Activated naive CD8-positive, alpha-beta T cell treated with anti-CD3 and anti-CD28 coated beads, Interleukin-2, amount 50 U/mL, for 24 hours (primary cell): Measurements from ENCODE around the gene TNFRSF17.

Source experiments
- ATAC-seq: fragments of 150-1000 bp; cut with Tn5 transposase; one replicate; pipeline ENCODE4 v1.10.0; 2021
- DNase-seq: peaks from one replicate; pipeline ENCODE4 v3.0.0; 2021
- H3K27ac Mint-ChIP-seq: one replicate; pipeline ENCODE4 v1.8.0; 2021; ENCODE audit warnings: mild to moderate bottlenecking, mixed read lengths
- H3K27me3 Mint-ChIP-seq: one replicate; pipeline ENCODE4 v1.8.0; 2021; ENCODE audit warnings: mixed read lengths
- H3K36me3 Mint-ChIP-seq: one replicate; pipeline ENCODE4 v1.8.0; 2021; ENCODE audit warnings: low read depth, mixed read lengths
- H3K4me1 Mint-ChIP-seq: one replicate; pipeline ENCODE4 v1.8.0; 2021; ENCODE audit warnings: mixed read lengths
- H3K4me3 Mint-ChIP-seq: one replicate; pipeline ENCODE4 v1.8.0; 2021; ENCODE audit warnings: mild to moderate bottlenecking, moderate library complexity, mixed read lengths
- H3K9me3 Mint-ChIP-seq: one replicate; pipeline ENCODE4 v1.8.0; 2021; ENCODE audit warnings: mixed read lengths

Gene TNFRSF17

DNA sequence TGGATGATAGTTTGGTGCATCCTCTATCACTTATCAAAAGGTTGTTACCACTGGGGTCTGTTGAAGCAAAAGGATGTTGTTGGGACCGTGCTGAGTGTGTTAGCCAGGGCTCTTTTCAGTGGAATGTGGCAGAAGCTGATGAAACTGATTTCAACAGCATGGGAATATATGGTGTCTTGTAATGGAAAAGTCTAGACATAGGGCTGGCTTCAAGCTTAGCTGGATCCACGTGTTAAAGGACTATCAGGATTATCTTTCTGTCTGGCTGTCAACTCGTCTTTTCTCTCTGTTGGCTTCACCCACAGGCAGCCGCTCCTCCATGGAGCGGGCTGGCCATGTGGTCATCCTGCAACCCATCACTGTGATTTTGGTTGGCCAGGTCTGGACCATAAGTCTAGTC, 20.2 kb downstream of the TNFRSF17 start:
- ATAC-seq (no peak), DNase-seq (no peak)
- Mint-ChIP-seq H3K27ac (no peak overlapping the region), H3K36me3 (no peaks in the 10 kb centered on the region), H3K4me1 (peaks cover 7% of the 10 kb centered on the region), H3K9me3 (no peaks in the 10 kb centered on the region), H3K27me3 (no peaks in the 10 kb centered on the region), H3K4me3 (no peak overlapping the region)

- H3K4me3 Mint-ChIP-seq, result no peak overlapping the region
- H3K27me3 Mint-ChIP-seq, result no peaks in the 10 kb centered on the region
- H3K36me3 Mint-ChIP-seq, result no peaks in the 10 kb centered on the region
- ATAC-seq (no peak), DNase-seq (no peak)
- no peaks in the 10 kb centered on the region for H3K9me3 Mint-ChIP-seq
- H3K4me1 Mint-ChIP-seq, result no peaks in the 10 kb centered on the region
- no peak overlapping the region for H3K27ac Mint-ChIP-seq
Observed at GRCh38 chr16:11986521-11987057, 21.6 kb downstream of the TNFRSF17 start.

GRCh38 chr16:11988258-11988978, 23.4 kb downstream of the TNFRSF17 start:
- ATAC-seq (no peak), DNase-seq (no peak)
- H3K36me3 Mint-ChIP-seq, result no peaks in the 10 kb centered on the region
- H3K27me3 Mint-ChIP-seq, result no peaks in the 10 kb centered on the region
- H3K4me1 Mint-ChIP-seq, result no peaks in the 10 kb centered on the region
- H3K4me3 Mint-ChIP-seq, result no peak overlapping the region
- no peaks in the 10 kb centered on the region for H3K9me3 Mint-ChIP-seq
- no peak overlapping the region for H3K27ac Mint-ChIP-seq

DNA sequence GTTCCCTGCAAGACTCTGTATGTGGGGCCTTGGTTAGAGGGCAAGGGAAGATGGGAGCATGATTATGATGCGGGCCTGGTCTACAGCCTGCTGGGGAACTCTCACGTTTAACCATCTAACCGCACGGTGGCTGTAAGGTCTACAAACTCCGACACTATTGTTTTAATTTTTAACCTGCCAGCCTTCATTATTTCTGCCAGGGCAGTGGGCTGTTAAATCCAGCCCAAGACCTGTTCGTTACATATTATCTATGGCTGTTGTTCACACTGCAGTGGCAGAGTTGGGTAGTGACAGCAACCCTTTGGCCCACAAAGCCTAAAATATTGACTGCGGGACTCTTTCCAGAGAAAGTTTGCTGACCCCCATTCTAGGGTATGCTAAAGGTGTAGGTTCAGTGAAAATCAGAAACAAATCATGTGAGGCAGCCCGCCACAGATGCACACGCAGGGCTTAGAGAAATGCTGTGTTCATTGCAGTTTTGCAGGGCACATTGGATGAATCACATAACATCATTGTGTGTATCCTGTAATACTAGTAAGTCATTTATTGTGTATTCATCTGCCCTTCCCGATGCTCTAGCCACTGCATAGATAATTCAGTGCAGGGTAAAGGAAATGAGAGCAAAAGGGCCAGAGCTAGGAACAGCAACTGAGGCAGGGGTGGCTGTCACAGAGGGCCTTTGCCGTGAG, 25.8 kb downstream of the TNFRSF17 start:
- DNase-seq (no peak), ATAC-seq (no peak)
- no peaks in the 10 kb centered on the region for H3K27me3 Mint-ChIP-seq
- H3K9me3 Mint-ChIP-seq, result no peaks in the 10 kb centered on the region
- H3K4me1 Mint-ChIP-seq, result peaks cover 5% of the 10 kb centered on the region
- no peak overlapping the region for H3K4me3 Mint-ChIP-seq
- H3K27ac Mint-ChIP-seq, result no peak overlapping the region
- no peaks in the 10 kb centered on the region for H3K36me3 Mint-ChIP-seq

GRCh38 chr16:11992008-11992584, 27.1 kb downstream of the TNFRSF17 start:
- Mint-ChIP-seq H3K36me3 (no peaks in the 10 kb centered on the region), H3K9me3 (no peaks in the 10 kb centered on the region), H3K4me3 (no peak overlapping the region), H3K27me3 (no peaks in the 10 kb centered on the region), H3K27ac (no peak overlapping the region), H3K4me1 (peaks cover 7% of the 10 kb centered on the region)
- no peak for DNase-seq
- ATAC-seq, result no peak

- no peaks in the 10 kb centered on the region for H3K27me3 Mint-ChIP-seq
- H3K9me3 Mint-ChIP-seq, result no peaks in the 10 kb centered on the region
- no peak for ATAC-seq
- H3K36me3 Mint-ChIP-seq, result no peaks in the 10 kb centered on the region
- H3K4me3 Mint-ChIP-seq, result no peak overlapping the region
- H3K27ac Mint-ChIP-seq, result no peak overlapping the region
- no peak for DNase-seq
- peaks cover 8% of the 10 kb centered on the region for H3K4me1 Mint-ChIP-seq
Observed at GRCh38 chr16:11992586-11993524, 27.8 kb downstream of the TNFRSF17 start.

GRCh38 chr16:11994143-11995119, 29.4 kb downstream of the TNFRSF17 start:
- DNase-seq (no peak), ATAC-seq (no peak)
- Mint-ChIP-seq H3K4me3 (no peak overlapping the region), H3K36me3 (no peaks in the 10 kb centered on the region), H3K4me1 (peaks cover 8% of the 10 kb centered on the region), H3K27ac (no peak overlapping the region), H3K9me3 (no peaks in the 10 kb centered on the region), H3K27me3 (no peaks in the 10 kb centered on the region)

DNA sequence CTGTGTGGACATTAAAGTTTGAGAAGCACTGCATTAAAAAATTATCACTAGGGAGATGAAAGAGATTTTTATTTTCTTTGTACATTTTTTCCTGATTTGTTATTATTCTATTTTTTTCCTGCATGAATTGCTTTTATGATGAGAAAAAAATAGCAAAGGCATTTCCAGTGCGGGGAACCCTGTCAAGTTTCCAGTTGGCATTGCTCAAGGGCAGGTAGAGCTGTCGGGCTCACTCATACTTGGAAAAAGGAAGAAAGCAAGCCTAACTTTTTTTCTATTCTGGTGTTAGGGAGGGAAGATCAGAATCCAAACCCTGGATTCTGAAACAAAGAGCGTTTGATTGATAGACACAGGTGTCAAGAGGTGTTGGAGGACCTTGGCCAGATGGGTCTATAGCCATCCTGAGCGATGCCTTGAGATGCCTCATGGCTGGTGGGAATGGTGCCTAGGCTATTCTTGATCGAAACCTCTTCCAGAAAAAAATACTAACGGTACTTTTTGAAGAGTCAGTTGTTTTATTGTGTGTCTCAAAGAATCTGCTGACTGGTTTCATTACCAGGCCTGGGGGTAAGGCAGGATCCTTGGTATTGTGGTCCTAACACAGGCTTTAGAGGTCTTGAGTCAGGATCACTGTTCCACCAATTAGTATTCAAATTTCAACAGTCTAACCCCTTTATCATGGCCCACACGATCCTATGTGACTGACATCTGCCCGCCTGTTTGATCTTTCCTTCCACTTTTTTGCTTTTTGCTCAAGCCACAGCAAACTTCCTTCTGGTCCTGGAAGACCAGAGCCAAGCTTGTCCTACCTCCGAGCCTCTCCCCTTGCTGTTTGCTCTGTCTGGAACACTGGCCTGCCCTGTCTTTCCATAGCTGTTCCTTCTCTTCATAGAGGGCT, 31.7 kb downstream of the TNFRSF17 start:
- Mint-ChIP-seq H3K4me1 (peaks cover 8% of the 10 kb centered on the region), H3K9me3 (no peaks in the 10 kb centered on the region), H3K4me3 (no peak overlapping the region), H3K27ac (no peak overlapping the region), H3K36me3 (no peaks in the 10 kb centered on the region), H3K27me3 (no peaks in the 10 kb centered on the region)
- no peak for ATAC-seq
- no peak for DNase-seq

GRCh38 chr16:12000032-12000431, 35.0 kb downstream of the TNFRSF17 start:
- ATAC-seq (no peak), DNase-seq (no peak)
- peaks cover 3% of the 10 kb centered on the region for H3K4me1 Mint-ChIP-seq
- H3K27me3 Mint-ChIP-seq, result no peaks in the 10 kb centered on the region
- no peak overlapping the region for H3K27ac Mint-ChIP-seq
- H3K4me3 Mint-ChIP-seq, result no peak overlapping the region
- no peaks in the 10 kb centered on the region for H3K9me3 Mint-ChIP-seq
- H3K36me3 Mint-ChIP-seq, result peaks cover under 1% of the 10 kb centered on the region

DNA sequence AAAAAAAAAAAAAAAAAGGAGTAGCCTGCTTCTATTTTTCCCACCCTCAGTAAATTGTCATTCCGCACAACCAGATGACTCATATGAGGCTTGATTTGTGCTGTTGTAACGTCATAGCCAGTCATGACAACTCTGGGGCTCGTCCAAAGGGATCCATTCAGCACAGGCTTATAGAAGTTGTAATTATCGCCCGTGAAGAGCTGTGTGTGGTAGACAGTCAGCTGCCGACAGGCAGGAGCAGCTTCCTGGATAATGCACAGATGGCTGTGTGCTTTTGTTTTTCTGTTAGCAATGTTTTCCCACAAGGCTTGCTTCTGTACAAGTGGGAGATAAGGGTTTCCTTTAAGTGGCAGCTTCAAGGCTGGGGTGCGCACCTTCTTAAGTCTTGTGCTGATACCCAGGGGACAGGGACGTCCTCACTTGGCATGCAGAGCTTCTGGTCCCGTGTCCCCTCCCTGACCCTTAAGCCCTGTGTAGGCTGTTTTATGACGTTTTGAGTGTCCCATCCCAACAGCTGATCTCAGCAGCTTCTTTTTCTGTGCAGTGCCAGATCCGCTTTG, 37.5 kb downstream of the TNFRSF17 start:
- H3K4me1 Mint-ChIP-seq, result no peaks in the 10 kb centered on the region
- H3K36me3 Mint-ChIP-seq, result peaks cover 5% of the 10 kb centered on the region
- H3K27ac Mint-ChIP-seq, result no peak overlapping the region
- no peak overlapping the region for H3K4me3 Mint-ChIP-seq
- H3K9me3 Mint-ChIP-seq, result no peaks in the 10 kb centered on the region
- ATAC-seq, result no peak
- H3K27me3 Mint-ChIP-seq, result no peaks in the 10 kb centered on the region
- DNase-seq, result no peak

DNA sequence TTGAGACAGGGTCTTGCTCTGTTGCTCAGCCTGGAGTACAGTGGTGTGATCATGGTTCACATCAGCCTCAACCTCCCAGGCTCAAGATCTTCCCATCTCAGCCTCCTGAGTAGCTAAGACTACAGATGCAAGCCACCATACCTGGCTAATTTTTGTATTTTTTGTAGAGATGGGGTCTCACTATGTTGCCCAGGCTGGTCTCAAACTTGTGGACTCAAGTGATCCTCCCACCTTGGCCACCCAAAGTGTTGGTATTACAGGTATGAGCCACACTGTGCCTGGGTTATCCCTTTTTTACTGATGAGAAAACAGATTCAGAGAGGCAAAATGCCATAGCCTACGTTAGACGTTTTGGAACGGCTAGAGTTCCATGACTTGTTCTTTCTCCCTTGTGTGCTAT, 41.6 kb downstream of the TNFRSF17 start:
- Mint-ChIP-seq H3K9me3 (no peaks in the 10 kb centered on the region), H3K27me3 (no peaks in the 10 kb centered on the region), H3K4me1 (peaks cover 23% of the 10 kb centered on the region), H3K27ac (no peak overlapping the region), H3K4me3 (no peak overlapping the region), H3K36me3 (peaks cover 5% of the 10 kb centered on the region)
- ATAC-seq (no peak), DNase-seq (no peak)

- H3K9me3 Mint-ChIP-seq, result no peaks in the 10 kb centered on the region
- peak overlapping the region; percentile 37 for H3K27ac Mint-ChIP-seq
- peaks cover 28% of the 10 kb centered on the region for H3K4me1 Mint-ChIP-seq
- no peaks in the 10 kb centered on the region for H3K27me3 Mint-ChIP-seq
- H3K4me3 Mint-ChIP-seq, result no peak overlapping the region
- ATAC-seq (no peak), DNase-seq (peak; percentile 7)
- H3K36me3 Mint-ChIP-seq, result peaks cover 5% of the 10 kb centered on the region
Observed at GRCh38 chr16:12009462-12009861, 44.5 kb downstream of the TNFRSF17 start.
